Measurements from ENCODE around the gene KRT28.
A peak's percentile ranks its signal among the peaks of the same experiment; 100 is the strongest.
"Not testable (repeated sequence)": the region's sequence is repeated elsewhere in the genome, so short reads cannot be mapped to it uniquely, and the experiment has no call there.

KRT28 gene

DNA sequence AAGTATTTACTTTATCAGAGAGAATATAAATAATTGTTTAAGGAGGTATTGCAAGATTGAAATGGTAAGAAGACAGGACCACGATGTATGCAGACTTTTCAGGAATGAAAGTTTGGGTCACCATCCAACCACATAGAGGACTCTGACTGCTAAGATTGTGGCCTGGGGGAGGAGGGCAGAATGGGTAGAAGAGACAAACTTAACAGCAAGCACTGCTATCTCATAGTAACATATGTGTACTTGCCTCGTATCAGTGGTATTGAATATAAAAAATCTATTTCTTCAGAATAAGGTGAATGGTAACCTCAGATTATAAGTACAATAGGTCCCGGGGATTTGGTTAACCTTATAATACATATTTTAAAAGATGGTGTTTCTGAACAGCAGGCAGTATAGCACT lies 16.8 kb upstream of the KRT28 start:
- H3K9ac ChIP-seq (ENCODE audit: insufficient read length): no peak overlapping the region
- no peak overlapping the region for H3K4me3 ChIP-seq
- no peaks in the 10 kb centered on the region for H3K9me3 ChIP-seq (ENCODE audit: low read depth, low read length)
- DNase-seq (ENCODE audit: low read depth, low spot score): no peak
- TF ChIP-seq EZH2 (IDR thresholded peaks at IDR 0.05) (no peak), POLR2AphosphoS5 (IDR thresholded peaks at IDR 0.05; ENCODE audit: borderline replicate concordance, low read depth, low read length) (no peak), FOXP2 (optimal IDR thresholded peaks at IDR 0.05; ENCODE audit: control extremely low read depth, extremely low read length, insufficient read depth) (no peak)
- peaks cover 21% of the 10 kb centered on the region for H3K36me3 ChIP-seq (ENCODE audit: insufficient read depth, low read length)
- H3K27ac ChIP-seq: peak overlapping the region; percentile 46; the same call in 1 of the 2 replicates

DNA sequence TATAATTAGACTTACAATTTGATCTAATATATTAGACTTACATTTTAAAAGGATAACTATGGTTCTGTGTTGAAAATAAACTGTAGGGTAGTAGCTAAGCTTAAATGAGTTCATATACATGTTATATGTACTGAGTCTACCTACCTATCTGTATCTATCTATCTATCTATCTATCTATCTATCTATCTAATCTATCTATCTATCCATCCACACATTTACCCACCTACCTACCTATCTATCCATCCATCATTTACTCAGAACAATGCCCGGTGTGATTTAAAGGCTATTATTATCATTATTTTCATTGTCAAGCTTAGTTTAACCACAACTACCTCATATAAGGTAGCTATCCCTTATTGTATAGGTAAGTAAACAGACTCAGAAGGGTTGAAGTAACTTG lies 15.6 kb upstream of the KRT28 start:
- no peak overlapping the region for H3K27ac ChIP-seq
- peaks cover 17% of the 10 kb centered on the region for H3K36me3 ChIP-seq (ENCODE audit: insufficient read depth, low read length)
- TF ChIP-seq EZH2 (IDR thresholded peaks at IDR 0.05): no peak
- no peak for TF ChIP-seq FOXP2 (optimal IDR thresholded peaks at IDR 0.05; ENCODE audit: control extremely low read depth, extremely low read length, insufficient read depth)
- TF ChIP-seq POLR2AphosphoS5 (IDR thresholded peaks at IDR 0.05; ENCODE audit: borderline replicate concordance, low read depth, low read length): no peak
- DNase-seq (ENCODE audit: low read depth, low spot score): no peak
- H3K9ac ChIP-seq (ENCODE audit: insufficient read length): no peak overlapping the region
- no peaks in the 10 kb centered on the region for H3K9me3 ChIP-seq (ENCODE audit: low read depth, low read length)
- H3K4me3 ChIP-seq: no peak overlapping the region

DNA sequence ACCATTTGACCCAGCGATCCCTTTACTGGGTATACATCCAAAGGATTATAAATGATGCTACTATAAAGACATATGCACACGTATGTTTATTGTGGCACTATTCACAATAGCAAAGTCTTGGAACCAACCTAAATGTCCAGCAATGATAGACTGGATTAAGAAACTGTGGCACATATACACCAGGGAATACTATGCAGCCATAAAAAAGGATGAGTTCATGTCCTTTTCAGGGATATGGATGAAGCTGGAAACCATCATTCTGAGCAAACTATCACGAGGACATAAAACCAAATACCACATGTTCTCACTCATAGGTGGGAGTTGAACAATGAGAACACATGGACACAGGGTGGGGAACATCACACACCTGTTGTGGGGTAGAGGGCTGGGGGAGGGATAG lies 14.9 kb upstream of the KRT28 start:
- H3K36me3 ChIP-seq (ENCODE audit: insufficient read depth, low read length): peaks cover 17% of the 10 kb centered on the region
- not testable (repeated sequence) for H3K9ac ChIP-seq (ENCODE audit: insufficient read length); H3K4me3 ChIP-seq; DNase-seq (ENCODE audit: low read depth, low spot score); H3K9me3 ChIP-seq (ENCODE audit: low read depth, low read length); H3K27ac ChIP-seq

DNA sequence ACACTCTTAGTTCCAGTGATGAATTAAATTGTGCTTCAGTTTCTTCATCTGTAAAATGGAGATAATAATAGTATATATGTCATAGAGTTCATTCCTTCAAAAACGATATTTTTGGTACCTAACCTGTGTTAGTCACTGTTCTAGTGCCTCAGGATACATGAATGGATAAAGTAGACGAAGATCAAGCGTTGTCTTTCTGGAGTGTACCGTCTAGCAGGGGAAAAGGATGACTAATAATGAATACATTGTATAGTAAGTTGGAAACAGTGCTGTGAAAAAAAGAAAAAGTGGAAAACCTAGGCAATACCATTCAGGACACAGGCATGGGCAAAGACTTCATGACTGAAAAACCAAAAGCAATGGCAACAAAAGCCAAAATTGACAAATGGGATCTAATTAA lies 14.0 kb upstream of the KRT28 start:
- Histone ChIP-seq H3K27ac (no peak overlapping the region), H3K9ac (ENCODE audit: insufficient read length) (no peak overlapping the region), H3K4me3 (no peak overlapping the region), H3K36me3 (ENCODE audit: insufficient read depth, low read length) (peaks cover 17% of the 10 kb centered on the region), H3K9me3 (ENCODE audit: low read depth, low read length) (no peaks in the 10 kb centered on the region)
- TF ChIP-seq FOXP2 (optimal IDR thresholded peaks at IDR 0.05; ENCODE audit: control extremely low read depth, extremely low read length, insufficient read depth) (no peak), POLR2AphosphoS5 (IDR thresholded peaks at IDR 0.05; ENCODE audit: borderline replicate concordance, low read depth, low read length) (no peak), EZH2 (IDR thresholded peaks at IDR 0.05) (no peak)
- DNase-seq (ENCODE audit: low read depth, low spot score): no peak

DNA sequence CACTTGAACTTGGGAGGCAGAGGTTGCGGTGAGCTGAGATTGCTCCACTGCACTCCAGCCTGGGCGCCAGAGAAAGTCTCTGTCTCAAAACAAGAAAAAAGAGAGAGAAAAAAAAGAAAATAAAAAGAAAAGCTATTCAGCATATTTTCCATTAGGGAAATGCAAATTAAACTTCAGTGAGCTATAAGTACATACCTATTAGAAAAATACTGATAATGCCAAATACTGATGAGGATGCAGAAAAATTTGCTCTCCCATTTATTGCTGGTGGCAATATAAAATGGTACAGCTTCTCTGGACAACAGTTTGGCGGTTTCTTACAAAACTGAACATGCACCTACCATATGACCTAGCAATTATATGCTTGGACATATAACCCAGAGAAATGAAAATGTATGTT lies 12.9 kb upstream of the KRT28 start:
- H3K36me3 ChIP-seq (ENCODE audit: insufficient read depth, low read length): peaks cover 12% of the 10 kb centered on the region
- no peak for DNase-seq (ENCODE audit: low read depth, low spot score)
- no peak overlapping the region for H3K4me3 ChIP-seq
- no peak for TF ChIP-seq FOXP2 (optimal IDR thresholded peaks at IDR 0.05; ENCODE audit: control extremely low read depth, extremely low read length, insufficient read depth)
- no peak for TF ChIP-seq POLR2AphosphoS5 (IDR thresholded peaks at IDR 0.05; ENCODE audit: borderline replicate concordance, low read depth, low read length)
- no peak overlapping the region for H3K27ac ChIP-seq
- H3K9ac ChIP-seq (ENCODE audit: insufficient read length): no peak overlapping the region
- no peaks in the 10 kb centered on the region for H3K9me3 ChIP-seq (ENCODE audit: low read depth, low read length)

DNA sequence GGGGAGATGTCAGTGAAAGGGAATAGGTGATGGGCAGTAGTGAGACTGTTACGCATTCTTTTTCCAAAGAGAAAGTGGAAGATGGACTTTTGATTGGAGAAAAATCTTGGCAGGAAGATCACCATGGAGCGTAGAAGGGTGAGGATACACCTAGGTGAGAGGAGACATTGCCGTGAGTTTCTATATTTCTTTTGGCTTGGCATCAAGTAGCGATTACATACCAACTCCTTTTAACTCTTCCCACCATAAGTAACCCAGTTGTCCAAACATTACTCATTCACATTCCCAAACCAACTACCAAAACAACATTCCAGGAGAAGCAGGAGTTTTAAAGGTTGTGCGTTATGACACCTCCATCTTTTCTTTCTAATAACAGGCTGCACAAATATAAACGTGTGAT lies 10.7 kb upstream of the KRT28 start:
- DNase-seq (ENCODE audit: low read depth, low spot score): no peak
- Histone ChIP-seq H3K9ac (ENCODE audit: insufficient read length) (no peak overlapping the region), H3K36me3 (ENCODE audit: insufficient read depth, low read length) (no peaks in the 10 kb centered on the region), H3K27ac (no peak overlapping the region), H3K9me3 (ENCODE audit: low read depth, low read length) (no peaks in the 10 kb centered on the region; the same call in 1 of the 2 replicates), H3K4me3 (no peak overlapping the region)
- TF ChIP-seq POLR2AphosphoS5 (IDR thresholded peaks at IDR 0.05; ENCODE audit: borderline replicate concordance, low read depth, low read length): no peak
- TF ChIP-seq EZH2 (IDR thresholded peaks at IDR 0.05): no peak
- TF ChIP-seq FOXP2 (optimal IDR thresholded peaks at IDR 0.05; ENCODE audit: control extremely low read depth, extremely low read length, insufficient read depth): no peak

DNA sequence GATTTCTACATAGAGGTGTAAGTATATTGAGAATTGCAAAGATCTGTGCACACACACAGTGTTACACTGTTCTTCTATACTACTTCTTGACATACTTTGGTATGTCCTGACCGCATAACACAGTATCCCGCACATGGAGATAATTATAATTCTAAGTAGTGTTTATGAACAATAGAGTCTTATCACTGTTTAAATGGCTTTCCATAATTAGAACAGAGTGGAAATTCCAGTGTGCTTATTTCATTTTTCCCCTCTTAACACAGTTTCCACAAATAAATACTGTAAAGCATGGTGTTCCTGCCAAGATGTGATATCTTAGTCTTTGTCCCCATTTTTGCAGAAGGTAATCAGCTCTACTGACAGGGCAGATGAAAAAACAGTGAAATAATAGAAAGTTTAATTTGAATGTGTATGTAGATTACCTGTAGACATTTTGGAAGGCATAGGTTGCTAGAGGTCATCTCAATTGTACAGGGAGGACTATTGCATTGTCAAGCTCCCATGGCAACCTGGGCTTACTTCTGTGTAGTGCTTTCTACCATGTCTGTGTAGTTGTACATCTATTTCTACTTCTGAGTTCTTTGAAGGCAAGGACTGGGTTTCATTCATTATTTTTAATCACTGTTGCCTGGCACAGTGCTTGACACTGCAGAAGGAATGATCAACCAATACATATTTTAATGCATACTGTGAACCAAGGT lies 10.1 kb upstream of the KRT28 start:
- peaks cover 5% of the 10 kb centered on the region; the same call in 1 of the 2 replicates for H3K9me3 ChIP-seq (ENCODE audit: low read depth, low read length)

DNA sequence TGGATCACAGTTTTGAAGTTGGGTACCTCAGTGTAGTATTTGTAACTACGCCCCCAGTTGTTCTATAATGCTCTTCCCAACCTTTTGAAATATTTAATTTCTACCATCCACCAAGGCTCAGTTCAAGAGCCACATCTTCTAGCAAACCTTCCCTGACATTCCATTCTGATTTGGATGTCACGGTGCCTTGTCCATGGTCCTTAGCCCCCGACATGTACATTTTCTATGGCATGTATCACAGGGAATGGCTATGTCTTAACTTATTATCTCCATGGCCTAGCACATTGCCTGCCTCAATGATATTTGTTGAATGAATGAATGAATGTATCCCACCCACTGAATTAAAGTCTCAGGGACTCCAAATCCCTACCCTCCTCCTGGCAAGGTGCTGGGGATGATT lies 6.4 kb upstream of the KRT28 start:
- no peak overlapping the region for H3K9ac ChIP-seq (ENCODE audit: insufficient read length)
- DNase-seq (ENCODE audit: low read depth, low spot score): no peak
- no peak overlapping the region for H3K27ac ChIP-seq
- peaks cover 3% of the 10 kb centered on the region; the same call in 1 of the 2 replicates for H3K36me3 ChIP-seq (ENCODE audit: insufficient read depth, low read length)
- no peak overlapping the region for H3K4me3 ChIP-seq
- TF ChIP-seq POLR2AphosphoS5 (IDR thresholded peaks at IDR 0.05; ENCODE audit: borderline replicate concordance, low read depth, low read length) (no peak), EZH2 (IDR thresholded peaks at IDR 0.05) (no peak), FOXP2 (optimal IDR thresholded peaks at IDR 0.05; ENCODE audit: control extremely low read depth, extremely low read length, insufficient read depth) (no peak)
- peaks cover 5% of the 10 kb centered on the region; the same call in 1 of the 2 replicates for H3K9me3 ChIP-seq (ENCODE audit: low read depth, low read length)

More for the DNA sequence above, 10.1 kb upstream of the KRT28 start:
- H3K36me3 ChIP-seq (ENCODE audit: insufficient read depth, low read length): peaks cover 3% of the 10 kb centered on the region; the same call in 1 of the 2 replicates
- no peak for DNase-seq (ENCODE audit: low read depth, low spot score)
- H3K4me3 ChIP-seq: no peak overlapping the region
- TF ChIP-seq EZH2 (IDR thresholded peaks at IDR 0.05) (no peak), FOXP2 (optimal IDR thresholded peaks at IDR 0.05; ENCODE audit: control extremely low read depth, extremely low read length, insufficient read depth) (no peak), POLR2AphosphoS5 (IDR thresholded peaks at IDR 0.05; ENCODE audit: borderline replicate concordance, low read depth, low read length) (no peak)
- H3K9ac ChIP-seq (ENCODE audit: insufficient read length): peak overlapping the region; percentile 23
- 0 out of 2 replicates have a peak overlapping the region, but pooled peaks have one; percentile 52 for H3K27ac ChIP-seq

DNA sequence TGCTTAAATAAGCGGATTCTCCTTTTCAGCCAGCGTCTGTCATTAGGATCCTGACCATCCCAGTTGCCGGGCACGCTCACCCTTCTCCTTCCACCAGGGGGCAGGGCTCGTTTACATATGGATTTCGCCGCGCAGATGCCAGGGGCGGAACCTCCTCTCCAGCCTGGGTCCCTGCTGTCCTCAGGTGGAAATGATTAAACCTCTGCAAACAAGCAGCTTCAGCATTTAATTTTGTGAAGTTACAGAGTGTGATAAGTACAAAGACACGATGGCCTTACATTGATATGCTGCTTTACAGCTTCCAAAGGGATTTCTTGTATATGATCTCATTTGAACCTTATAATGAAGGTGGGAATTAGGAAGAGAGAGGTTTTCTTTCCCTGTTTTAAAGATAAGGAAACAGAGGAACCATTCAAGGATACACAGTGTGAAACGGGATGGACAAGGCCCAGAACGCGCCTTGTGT lies 3.9 kb upstream of the KRT28 start:
- H3K4me3 ChIP-seq: peak overlapping the region; percentile 16
- peaks cover 5% of the 10 kb centered on the region; the same call in 1 of the 2 replicates for H3K9me3 ChIP-seq (ENCODE audit: low read depth, low read length)
- peaks cover 3% of the 10 kb centered on the region; the same call in 1 of the 2 replicates for H3K36me3 ChIP-seq (ENCODE audit: insufficient read depth, low read length)
- TF ChIP-seq FOXP2 (optimal IDR thresholded peaks at IDR 0.05; ENCODE audit: control extremely low read depth, extremely low read length, insufficient read depth) (peak; percentile 24), EZH2 (IDR thresholded peaks at IDR 0.05) (no peak), POLR2AphosphoS5 (IDR thresholded peaks at IDR 0.05; ENCODE audit: borderline replicate concordance, low read depth, low read length) (no peak; the same call in 1 of the 2 replicates)
- DNase-seq (ENCODE audit: low read depth, low spot score): peak; percentile 77
- H3K9ac ChIP-seq (ENCODE audit: insufficient read length): peak overlapping the region; percentile 55
- peak overlapping the region; percentile 91 for H3K27ac ChIP-seq

All from SK-N-MC (cell line).